ENCODE results near the gene IL24.
A peak's percentile ranks its signal among the peaks of the same experiment; 100 is the strongest.

- TF ChIP-seq, protein P1, sequence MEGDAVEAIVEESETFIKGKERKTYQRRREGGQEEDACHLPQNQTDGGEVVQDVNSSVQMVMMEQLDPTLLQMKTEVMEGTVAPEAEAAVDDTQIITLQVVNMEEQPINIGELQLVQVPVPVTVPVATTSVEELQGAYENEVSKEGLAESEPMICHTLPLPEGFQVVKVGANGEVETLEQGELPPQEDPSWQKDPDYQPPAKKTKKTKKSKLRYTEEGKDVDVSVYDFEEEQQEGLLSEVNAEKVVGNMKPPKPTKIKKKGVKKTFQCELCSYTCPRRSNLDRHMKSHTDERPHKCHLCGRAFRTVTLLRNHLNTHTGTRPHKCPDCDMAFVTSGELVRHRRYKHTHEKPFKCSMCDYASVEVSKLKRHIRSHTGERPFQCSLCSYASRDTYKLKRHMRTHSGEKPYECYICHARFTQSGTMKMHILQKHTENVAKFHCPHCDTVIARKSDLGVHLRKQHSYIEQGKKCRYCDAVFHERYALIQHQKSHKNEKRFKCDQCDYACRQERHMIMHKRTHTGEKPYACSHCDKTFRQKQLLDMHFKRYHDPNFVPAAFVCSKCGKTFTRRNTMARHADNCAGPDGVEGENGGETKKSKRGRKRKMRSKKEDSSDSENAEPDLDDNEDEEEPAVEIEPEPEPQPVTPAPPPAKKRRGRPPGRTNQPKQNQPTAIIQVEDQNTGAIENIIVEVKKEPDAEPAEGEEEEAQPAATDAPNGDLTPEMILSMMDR (IDR thresholded peaks at IDR 0.05; ENCODE audit: low read depth, low read length, poor library complexity, severe bottlenecking), result peak; percentile 75
- TF ChIP-seq EZH2phosphoT487 (IDR thresholded peaks at IDR 0.05; ENCODE audit: borderline replicate concordance, low read length), result no peak
Observed at GRCh38 chr1:206911064-206911663, 13.9 kb downstream of the IL24 start.

Measured in DOHH2 (cell line).